OCI-LY7 (cell line): ENCODE data around the gene PCDH18. TPM values are rescaled to one million over a fixed set of nuclear protein-coding genes. Genes with fewer than 3 reads are reported as not detected.

Experiments used
- BruUV-seq: library from RNA; stranded (reverse); fragments of 400-500 nt; replicated peaks from 2 replicates; lab custom pipeline; 2021; lab: Mats Ljungman, UMichigan
- CTCF ChIA-PET: fragments of 300-600 bp; sonication (Branson Sonifier 250); formaldehyde crosslinking; loops from one replicate; lab custom pipeline; 2022; ENCODE audit warnings: antibody characterized with exemption; ENCODE audit not compliant: unreplicated experiment; lab: Charles Lee
- POLR2A ChIA-PET: fragments of 300-600 bp; sonication (Branson Sonifier 250); formaldehyde crosslinking; loops from one replicate; lab custom pipeline; 2022; ENCODE audit warnings: antibody characterized with exemption; lab: Charles Lee
- DNase-seq: peaks from one replicate; pipeline ENCODE4 v3.0.0-alpha.2; 2015; ENCODE audit warnings: low spot score
- H2AFZ ChIP-seq: fragments of 200-600 bp; sonication (generic), shearing (Covaris generic); 2 replicates; pipeline ENCODE4 v1.6.1; 2014; ENCODE audit warnings: mild to moderate bottlenecking, antibody characterized with exemption, low read length, moderate library complexity
- H3K27ac ChIP-seq: fragments of 200-600 bp; sonication (generic); 2 replicates; pipeline ENCODE4 v1.5.1; 2014; ENCODE audit warnings: mixed run types, low read depth, mild to moderate bottlenecking, moderate library complexity, low read length, inconsistent platforms; ENCODE audit not compliant: poor library complexity, severe bottlenecking
- H3K36me3 ChIP-seq: fragments of 200-600 bp; sonication (generic); 2 replicates; pipeline ENCODE4 v1.6.1; 2014; ENCODE audit warnings: mild to moderate bottlenecking, antibody characterized with exemption, low read length, moderate library complexity, mixed read lengths; ENCODE audit not compliant: insufficient read depth
- H3K4me1 ChIP-seq: fragments of 200-600 bp; sonication (generic); 2 replicates; pipeline ENCODE4 v1.5.1; 2014; ENCODE audit warnings: mild to moderate bottlenecking, low read length; ENCODE audit not compliant: insufficient read depth, poor library complexity, severe bottlenecking
- H3K4me2 ChIP-seq: fragments of 200-600 bp; sonication (generic); 2 replicates; pipeline ENCODE4 v1.6.1; 2014; ENCODE audit warnings: mild to moderate bottlenecking, low read length
- H3K4me3 ChIP-seq: fragments of 200-600 bp; sonication (generic); 2 replicates; pipeline ENCODE4 v1.5.1; 2014; ENCODE audit warnings: mild to moderate bottlenecking, low read depth, low read length; ENCODE audit not compliant: poor library complexity, severe bottlenecking
- H3K79me2 ChIP-seq: fragments of 200-600 bp; sonication (generic); 2 replicates; pipeline ENCODE4 v1.6.1; 2016; ENCODE audit warnings: low read depth, mild to moderate bottlenecking, low read length, moderate library complexity, mixed read lengths; ENCODE audit not compliant: insufficient read depth
- H3K9me2 ChIP-seq: fragments of 200-600 bp; sonication (generic); 2 replicates; pipeline ENCODE4 v1.6.1; 2016; ENCODE audit warnings: mild to moderate bottlenecking, low read length, mixed read lengths; ENCODE audit not compliant: insufficient read depth
- H3K9me3 ChIP-seq: fragments of 200-600 bp; sonication (generic); 2 replicates; pipeline ENCODE4 v1.6.1; 2014; ENCODE audit warnings: mild to moderate bottlenecking, mixed run types, low read length, mixed read lengths
- H4K20me1 ChIP-seq: fragments of 200-600 bp; sonication (generic); 2 replicates; pipeline ENCODE4 v1.6.1; 2014; ENCODE audit warnings: mild to moderate bottlenecking, antibody characterized with exemption, low read length, moderate library complexity, mixed read lengths; ENCODE audit not compliant: insufficient read depth
- EZH2phosphoT487 ChIP-seq: fragments of 200-600 bp; sonication (generic); IDR thresholded peaks from 2 replicates; pipeline ENCODE4 v1.6.1; 2018; ENCODE audit warnings: low read depth, borderline replicate concordance, mild to moderate bottlenecking, mixed run types, antibody characterized with exemption, low read length, moderate library complexity, mixed read lengths
- intact Hi-C: fragments of 100-400 bp; cut with micrococcal nuclease; formaldehyde crosslinking; loops from one replicate; pipeline ENCODE4 v1.10.0; 2022; ENCODE audit not compliant: unreplicated experiment
- total RNA-seq, 2 experiments: library from RNA; depleted of rRNA in 1 of 2; stranded (reverse); fragments of >200 nt in 1 of 2; shearing (Covaris generic) in 1 of 2; gene quantifications; 2 replicates each; pipeline ENCODE4 v1.2.3, GENCODE V29; 2014 to 2022
- TF ChIP-seq, protein P1 (sequence below): fragments of 200-600 bp; sonication (generic); conservative IDR thresholded peaks from 2 replicates; pipeline ENCODE4 v1.5.1; 2014; ENCODE audit warnings: mild to moderate bottlenecking, antibody characterized with exemption, low read length, moderate library complexity, mixed read lengths

Gene PCDH18
- total RNA-seq, 2 experiments from 2014 or later = not detected

DNA sequence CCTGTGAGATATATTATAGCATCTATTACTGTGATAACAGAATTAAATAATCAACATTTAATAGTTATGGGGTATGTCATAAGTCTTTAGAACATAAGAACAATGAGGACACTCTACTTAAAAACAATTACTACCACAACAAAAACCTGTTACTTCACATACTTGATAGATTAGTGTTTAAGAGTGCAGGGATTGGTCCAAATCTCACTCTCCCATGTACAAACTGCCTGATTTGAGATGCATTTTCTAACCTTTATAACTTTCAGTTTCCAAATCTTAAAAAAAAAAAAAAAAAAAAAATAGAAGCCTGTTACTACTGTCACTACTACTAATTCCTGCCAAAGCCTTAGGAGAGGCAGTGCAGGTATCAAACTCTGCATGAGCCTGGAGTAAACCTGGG, 5.6 kb downstream of the PCDH18 start:
- no peaks in the 10 kb centered on the region for H3K4me1 ChIP-seq
- DNase-seq = no peak
- TF ChIP-seq, protein P1, sequence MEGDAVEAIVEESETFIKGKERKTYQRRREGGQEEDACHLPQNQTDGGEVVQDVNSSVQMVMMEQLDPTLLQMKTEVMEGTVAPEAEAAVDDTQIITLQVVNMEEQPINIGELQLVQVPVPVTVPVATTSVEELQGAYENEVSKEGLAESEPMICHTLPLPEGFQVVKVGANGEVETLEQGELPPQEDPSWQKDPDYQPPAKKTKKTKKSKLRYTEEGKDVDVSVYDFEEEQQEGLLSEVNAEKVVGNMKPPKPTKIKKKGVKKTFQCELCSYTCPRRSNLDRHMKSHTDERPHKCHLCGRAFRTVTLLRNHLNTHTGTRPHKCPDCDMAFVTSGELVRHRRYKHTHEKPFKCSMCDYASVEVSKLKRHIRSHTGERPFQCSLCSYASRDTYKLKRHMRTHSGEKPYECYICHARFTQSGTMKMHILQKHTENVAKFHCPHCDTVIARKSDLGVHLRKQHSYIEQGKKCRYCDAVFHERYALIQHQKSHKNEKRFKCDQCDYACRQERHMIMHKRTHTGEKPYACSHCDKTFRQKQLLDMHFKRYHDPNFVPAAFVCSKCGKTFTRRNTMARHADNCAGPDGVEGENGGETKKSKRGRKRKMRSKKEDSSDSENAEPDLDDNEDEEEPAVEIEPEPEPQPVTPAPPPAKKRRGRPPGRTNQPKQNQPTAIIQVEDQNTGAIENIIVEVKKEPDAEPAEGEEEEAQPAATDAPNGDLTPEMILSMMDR = no peak
- no peak for TF ChIP-seq EZH2phosphoT487
- intact Hi-C loops = no loop called here
- H3K9me2 ChIP-seq = no peaks in the 10 kb centered on the region
- H3K9me3 ChIP-seq = no peaks in the 10 kb centered on the region
- H3K4me3 ChIP-seq = no peak overlapping the region
- no TSS peak for BruUV-seq
- H2AFZ ChIP-seq = no peak overlapping the region
- no peaks in the 10 kb centered on the region for H3K79me2 ChIP-seq
- H3K4me2 ChIP-seq = no peak overlapping the region
- POLR2A ChIA-PET = no interaction called here
- H4K20me1 ChIP-seq = no peaks in the 10 kb centered on the region
- CTCF ChIA-PET = no interaction called here
- H3K27ac ChIP-seq = no peak overlapping the region
- no peaks in the 10 kb centered on the region for H3K36me3 ChIP-seq

DNA sequence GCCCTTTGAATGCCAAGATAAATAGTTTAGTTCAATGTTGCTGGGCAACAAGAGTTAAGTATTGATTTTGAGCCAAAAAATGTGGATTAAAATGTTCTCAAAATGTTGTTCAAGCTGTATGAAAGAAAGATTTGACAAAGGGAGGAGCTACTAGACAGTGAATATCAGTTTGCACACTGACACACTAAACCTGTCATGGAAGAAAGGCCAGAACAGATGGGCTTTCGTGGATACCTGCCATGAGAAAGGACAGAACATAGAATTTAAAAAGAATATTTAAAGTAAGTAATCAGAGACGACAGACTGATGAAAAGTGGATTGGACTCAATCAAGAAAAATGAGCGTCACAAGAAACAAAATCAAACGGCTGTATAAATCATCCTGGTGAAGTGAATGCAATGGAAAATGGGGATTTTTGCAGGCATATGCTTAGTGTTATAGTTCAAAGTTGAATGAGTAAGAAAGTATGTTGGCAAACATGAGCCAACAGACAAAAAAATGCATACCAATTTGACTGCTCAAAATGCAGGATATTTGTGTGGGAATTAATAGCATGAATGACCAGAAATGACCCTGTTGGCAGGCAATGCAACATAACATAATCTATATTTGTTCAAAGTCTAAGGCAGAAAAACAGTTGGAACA, 7.4 kb downstream of the PCDH18 start:
- no peak overlapping the region for H3K4me2 ChIP-seq
- no peaks in the 10 kb centered on the region for H3K9me3 ChIP-seq
- H4K20me1 ChIP-seq = no peaks in the 10 kb centered on the region
- ChIA-PET CTCF (no interaction called here), POLR2A (interaction anchor here (0.6 to 0.8 kb wide), 3 partner anchors 18 to 707 kb away, joined by 3 to 6 read pairs (median 5); no protein-coding TSS in a partner anchor)
- H3K79me2 ChIP-seq = no peaks in the 10 kb centered on the region
- no peak overlapping the region for H2AFZ ChIP-seq
- H3K4me1 ChIP-seq = no peaks in the 10 kb centered on the region
- no peak overlapping the region for H3K4me3 ChIP-seq
- no peak for TF ChIP-seq EZH2phosphoT487
- TF ChIP-seq, protein P1 = no peak
- no peak for DNase-seq
- H3K36me3 ChIP-seq = no peaks in the 10 kb centered on the region
- intact Hi-C loops = no loop called here
- BruUV-seq = no TSS peak
- H3K27ac ChIP-seq = no peak overlapping the region
- H3K9me2 ChIP-seq = no peaks in the 10 kb centered on the region

DNA sequence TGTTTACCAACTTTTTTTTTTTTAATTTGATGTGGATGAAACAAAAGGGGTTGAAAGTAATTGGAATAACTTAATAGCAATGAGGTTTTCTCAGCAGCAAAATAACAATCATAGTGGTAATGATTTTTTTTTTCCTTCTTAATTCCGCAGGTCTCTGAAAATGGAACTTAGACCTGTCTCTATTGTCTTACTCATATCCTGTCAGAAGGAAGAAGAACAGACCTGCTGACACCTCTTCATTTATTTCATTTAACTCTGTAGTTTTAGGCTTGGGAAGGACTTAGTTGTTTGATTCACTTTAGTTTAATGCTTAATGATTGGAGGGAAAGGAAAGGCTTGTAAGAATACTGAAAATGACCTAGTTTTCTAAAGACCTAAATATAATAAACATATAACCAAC, 9.0 kb downstream of the PCDH18 start:
- Histone ChIP-seq H3K79me2 (no peaks in the 10 kb centered on the region), H3K36me3 (no peaks in the 10 kb centered on the region), H3K27ac (no peak overlapping the region), H3K9me2 (no peaks in the 10 kb centered on the region), H3K4me1 (no peaks in the 10 kb centered on the region), H3K9me3 (no peaks in the 10 kb centered on the region), H4K20me1 (no peaks in the 10 kb centered on the region), H3K4me2 (no peak overlapping the region), H2AFZ (no peak overlapping the region), H3K4me3 (no peak overlapping the region)
- DNase-seq = no peak
- BruUV-seq = no TSS peak
- TF ChIP-seq EZH2phosphoT487 = no peak
- TF ChIP-seq, protein P1 = no peak
- ChIA-PET CTCF (no interaction called here), POLR2A (no interaction called here)
- intact Hi-C loops = no loop called here
